ENCODE results near the gene MIS18BP1.
"Not testable (repeated sequence)": the region's sequence is repeated elsewhere in the genome, so short reads cannot be mapped to it uniquely, and the experiment has no call there.

Gene MIS18BP1

GRCh38 chr14:45242706-45243105 lies 10.3 kb downstream of the MIS18BP1 start:
- DNase-seq = no peak

- no peak for DNase-seq
Measured at GRCh38 chr14:45238988-45239387, 14.0 kb downstream of the MIS18BP1 start.

- no peak for DNase-seq
Measured at GRCh38 chr14:45227566-45227965, 25.4 kb downstream of the MIS18BP1 start.

- DNase-seq = no peak
Measured at GRCh38 chr14:45222485-45223262, 30.3 kb downstream of the MIS18BP1 start.

- DNase-seq = not testable (repeated sequence)
Measured at GRCh38 chr14:45214341-45214740, 38.7 kb downstream of the MIS18BP1 start.

GRCh38 chr14:45213716-45214115 lies 39.3 kb downstream of the MIS18BP1 start:
- not testable (repeated sequence) for DNase-seq

- DNase-seq = no peak
Measured at GRCh38 chr14:45212231-45212630, 40.8 kb downstream of the MIS18BP1 start.

- no peak for DNase-seq
Measured at GRCh38 chr14:45211295-45211694, 41.7 kb downstream of the MIS18BP1 start.

- DNase-seq = no peak
Measured at GRCh38 chr14:45210159-45210558, 42.8 kb downstream of the MIS18BP1 start.

GRCh38 chr14:45204241-45204640 lies 48.8 kb downstream of the MIS18BP1 start:
- no peak for DNase-seq

GRCh38 chr14:45201905-45202304 lies 51.1 kb downstream of the MIS18BP1 start:
- DNase-seq = no peak

GRCh38 chr14:45199230-45199629 lies 53.8 kb downstream of the MIS18BP1 start:
- DNase-seq = no peak

GRCh38 chr14:45198551-45198950 lies 54.5 kb downstream of the MIS18BP1 start:
- DNase-seq = no peak

GRCh38 chr14:45194964-45195363 lies 58.0 kb downstream of the MIS18BP1 start:
- no peak for DNase-seq

GRCh38 chr14:45185100-45185814 lies 67.7 kb downstream of the MIS18BP1 start:
- no peak for DNase-seq

- DNase-seq = no peak
Measured at GRCh38 chr14:45181806-45182205, 71.2 kb downstream of the MIS18BP1 start.

GRCh38 chr14:45181329-45181728 lies 71.7 kb downstream of the MIS18BP1 start:
- no peak for DNase-seq

- no peak for DNase-seq
Measured at GRCh38 chr14:45177076-45177475, 75.9 kb downstream of the MIS18BP1 start.

- DNase-seq = no peak
Measured at GRCh38 chr14:45169906-45170305, 83.1 kb downstream of the MIS18BP1 start.

GRCh38 chr14:45156067-45156466 lies 96.9 kb downstream of the MIS18BP1 start:
- DNase-seq = no peak

All from NCI-H1436 treated with DMSO at 0.1 percent for 48 hours (cell line).